HG03521 (cell line): ENCODE results near the gene TSC22D4.
"Not testable (repeated sequence)": the region's sequence is repeated elsewhere in the genome, so short reads cannot be mapped to it uniquely, and the experiment has no call there.

ENCODE experiments used
- ATAC-seq: cut with Tn5 transposase; IDR thresholded peaks from one replicate; pipeline ENCODE4 v1.9.1; 2021; ENCODE audit warnings: mild to moderate bottlenecking, moderate library complexity; ENCODE audit not compliant: unreplicated experiment

TSC22D4 gene

GRCh38 chr7:100478958-100479660 is at the start of gene TSC22D4:
Gene TSC22D4 (minus strand): TSS chr7:100479214. CDS start chr7:100478038, 1,176 bp downstream.
- peak; percentile 50 for ATAC-seq

GRCh38 chr7:100528108-100528866 is 49.3 kb upstream of the TSC22D4 start:
- not testable (repeated sequence) for ATAC-seq

- not testable (repeated sequence) for ATAC-seq
Measured at GRCh38 chr7:100523192-100523591, 44.2 kb upstream of the TSC22D4 start.

GRCh38 chr7:100521909-100522593 is 43.0 kb upstream of the TSC22D4 start:
- not testable (repeated sequence) for ATAC-seq

GRCh38 chr7:100521076-100521475 is 42.1 kb upstream of the TSC22D4 start:
- no peak for ATAC-seq

- no peak for ATAC-seq
Measured at GRCh38 chr7:100520138-100520537, 41.1 kb upstream of the TSC22D4 start.

GRCh38 chr7:100519580-100519979 is 40.6 kb upstream of the TSC22D4 start:
- no peak for ATAC-seq

GRCh38 chr7:100517305-100517704 is 38.3 kb upstream of the TSC22D4 start:
- no peak for ATAC-seq

GRCh38 chr7:100516135-100516812 is 37.3 kb upstream of the TSC22D4 start:
- ATAC-seq = peak; percentile 72

GRCh38 chr7:100515072-100515532 is 36.1 kb upstream of the TSC22D4 start:
- no peak for ATAC-seq

- no peak for ATAC-seq
Measured at GRCh38 chr7:100513212-100513810, 34.3 kb upstream of the TSC22D4 start.

GRCh38 chr7:100510437-100511239 is 31.6 kb upstream of the TSC22D4 start:
- ATAC-seq = no peak

GRCh38 chr7:100509231-100509630 is 30.2 kb upstream of the TSC22D4 start:
- ATAC-seq = no peak

- no peak for ATAC-seq
Measured at GRCh38 chr7:100506356-100506923, 27.4 kb upstream of the TSC22D4 start.

GRCh38 chr7:100504887-100505611 is 26.0 kb upstream of the TSC22D4 start:
- no peak for ATAC-seq

GRCh38 chr7:100504031-100504430 is 25.0 kb upstream of the TSC22D4 start:
- ATAC-seq = not testable (repeated sequence)

GRCh38 chr7:100500743-100501142 is 21.7 kb upstream of the TSC22D4 start:
- ATAC-seq = not testable (repeated sequence)

GRCh38 chr7:100496509-100496908 is 17.5 kb upstream of the TSC22D4 start:
- ATAC-seq = no peak
